ENCODE results near the gene ZNF296. TPM values are rescaled to one million over a fixed set of nuclear protein-coding genes. Genes with fewer than 3 reads are reported as not detected.

ZNF296 gene
- total and polyA plus RNA-seq, 2 of the 13 experiments (the other 11 are each of a cell fraction or from before 2014, with no cell fraction given): 0.26 to 0.62 TPM

DNA sequence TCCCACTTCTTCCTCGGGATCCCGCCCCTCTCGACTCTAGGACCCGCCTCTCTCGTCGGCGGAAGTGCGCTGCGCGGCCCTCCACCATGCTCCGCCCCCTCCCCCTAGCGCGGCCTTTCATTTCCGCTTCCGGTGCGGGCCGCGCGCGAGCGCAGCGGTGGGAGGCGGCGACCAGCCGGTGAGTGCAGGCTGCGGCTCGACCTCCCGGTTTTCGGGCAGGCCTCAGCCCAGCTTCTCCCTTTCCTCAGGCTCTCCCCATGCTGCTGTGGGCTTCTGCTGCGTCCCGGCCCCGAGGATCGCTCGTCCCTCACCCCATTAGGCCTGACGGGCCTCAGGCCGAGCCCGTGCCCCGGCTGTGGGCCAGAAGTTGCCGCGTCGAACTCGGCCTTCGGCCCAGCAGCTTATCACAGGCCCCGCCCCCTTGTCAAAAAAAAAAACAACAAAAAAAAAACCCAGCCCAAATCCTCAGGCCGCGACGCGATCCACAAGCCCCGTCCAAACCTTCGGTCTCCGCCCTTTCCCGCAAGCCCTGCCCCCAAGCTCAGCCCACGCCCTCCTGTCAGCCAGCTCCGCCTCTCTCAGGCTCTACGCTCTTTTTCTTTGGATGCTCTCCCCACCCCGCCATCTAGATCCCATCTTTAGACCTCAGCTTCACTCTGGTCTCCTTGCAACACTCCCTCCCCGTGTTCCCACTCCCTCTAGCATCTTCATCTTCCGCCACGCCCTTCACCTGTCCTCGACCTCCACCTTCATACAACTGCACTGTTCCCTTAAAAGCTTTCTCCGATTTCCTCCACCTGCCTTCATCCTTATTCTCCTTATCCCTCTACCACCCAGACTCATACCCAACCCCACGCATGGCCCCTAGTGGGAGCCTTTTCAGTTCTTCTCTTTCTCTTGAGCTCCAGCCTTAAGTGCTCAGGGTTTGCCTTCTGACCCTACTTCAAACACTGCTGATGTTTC lies 37.1 kb downstream of the ZNF296 start, which contains the start of gene CLASRP (continued):
- TF ChIP-seq, protein P1, sequence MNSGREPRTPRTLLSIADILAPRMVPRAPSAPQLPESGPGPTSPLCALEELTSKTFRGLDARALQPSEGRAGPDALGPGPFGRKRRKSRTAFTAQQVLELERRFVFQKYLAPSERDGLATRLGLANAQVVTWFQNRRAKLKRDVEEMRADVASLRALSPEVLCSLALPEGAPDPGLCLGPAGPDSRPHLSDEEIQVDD (CRISPR knock-in tag; IDR thresholded peaks at IDR 0.05; ENCODE audit: borderline replicate concordance): peak; percentile 86; the same call in 1 of the 2 replicates
- TF ChIP-seq MTA1 (CRISPR knock-in tag; IDR thresholded peaks at IDR 0.05; ENCODE audit: borderline replicate concordance): no peak
- TF ChIP-seq SP140L (CRISPR knock-in tag; IDR thresholded peaks at IDR 0.05; ENCODE audit: borderline replicate concordance): no peak
- TF ChIP-seq TCF12 (IDR thresholded peaks at IDR 0.05): no peak
- TF ChIP-seq TCF12 (CRISPR knock-in tag; IDR thresholded peaks at IDR 0.05): 0 out of 2 replicates have a peak, but pooled peaks have one; percentile 45
- TF ChIP-seq, protein P2, sequence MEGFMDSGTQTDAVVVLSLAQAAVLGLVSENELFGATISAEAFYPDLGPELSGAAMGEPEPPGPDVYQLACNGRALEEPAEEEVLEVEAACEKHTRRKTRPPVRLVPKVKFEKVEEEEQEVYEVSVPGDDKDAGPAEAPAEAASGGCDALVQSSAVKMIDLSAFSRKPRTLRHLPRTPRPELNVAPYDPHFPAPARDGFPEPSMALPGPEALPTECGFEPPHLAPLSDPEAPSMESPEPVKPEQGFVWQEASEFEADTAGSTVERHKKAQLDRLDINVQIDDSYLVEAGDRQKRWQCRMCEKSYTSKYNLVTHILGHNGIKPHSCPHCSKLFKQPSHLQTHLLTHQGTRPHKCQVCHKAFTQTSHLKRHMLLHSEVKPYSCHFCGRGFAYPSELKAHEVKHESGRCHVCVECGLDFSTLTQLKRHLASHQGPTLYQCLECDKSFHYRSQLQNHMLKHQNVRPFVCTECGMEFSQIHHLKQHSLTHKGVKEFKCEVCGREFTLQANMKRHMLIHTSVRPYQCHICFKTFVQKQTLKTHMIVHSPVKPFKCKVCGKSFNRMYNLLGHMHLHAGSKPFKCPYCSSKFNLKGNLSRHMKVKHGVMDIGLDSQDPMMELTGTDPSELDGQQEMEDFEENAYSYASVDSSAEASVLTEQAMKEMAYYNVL (CRISPR knock-in tag; IDR thresholded peaks at IDR 0.05; ENCODE audit: borderline replicate concordance): no peak
- TF ChIP-seq, protein P3, sequence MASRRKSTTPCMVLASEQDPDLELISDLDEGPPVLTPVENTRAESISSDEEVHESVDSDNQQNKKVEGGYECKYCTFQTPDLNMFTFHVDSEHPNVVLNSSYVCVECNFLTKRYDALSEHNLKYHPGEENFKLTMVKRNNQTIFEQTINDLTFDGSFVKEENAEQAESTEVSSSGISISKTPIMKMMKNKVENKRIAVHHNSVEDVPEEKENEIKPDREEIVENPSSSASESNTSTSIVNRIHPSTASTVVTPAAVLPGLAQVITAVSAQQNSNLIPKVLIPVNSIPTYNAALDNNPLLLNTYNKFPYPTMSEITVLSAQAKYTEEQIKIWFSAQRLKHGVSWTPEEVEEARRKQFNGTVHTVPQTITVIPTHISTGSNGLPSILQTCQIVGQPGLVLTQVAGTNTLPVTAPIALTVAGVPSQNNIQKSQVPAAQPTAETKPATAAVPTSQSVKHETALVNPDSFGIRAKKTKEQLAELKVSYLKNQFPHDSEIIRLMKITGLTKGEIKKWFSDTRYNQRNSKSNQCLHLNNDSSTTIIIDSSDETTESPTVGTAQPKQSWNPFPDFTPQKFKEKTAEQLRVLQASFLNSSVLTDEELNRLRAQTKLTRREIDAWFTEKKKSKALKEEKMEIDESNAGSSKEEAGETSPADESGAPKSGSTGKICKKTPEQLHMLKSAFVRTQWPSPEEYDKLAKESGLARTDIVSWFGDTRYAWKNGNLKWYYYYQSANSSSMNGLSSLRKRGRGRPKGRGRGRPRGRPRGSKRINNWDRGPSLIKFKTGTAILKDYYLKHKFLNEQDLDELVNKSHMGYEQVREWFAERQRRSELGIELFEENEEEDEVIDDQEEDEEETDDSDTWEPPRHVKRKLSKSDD (CRISPR knock-in tag; IDR thresholded peaks at IDR 0.05; ENCODE audit: low read depth): no peak
- TF ChIP-seq ZNF761 (CRISPR knock-in tag; conservative IDR thresholded peaks at IDR 0.05): no peak
- no peak for TF ChIP-seq ZNF30 (CRISPR knock-in tag; IDR thresholded peaks at IDR 0.05)
- TF ChIP-seq SNAI1 (CRISPR knock-in tag; IDR thresholded peaks at IDR 0.05; ENCODE audit: borderline replicate concordance): peak; percentile 80; the same call in 1 of the 2 replicates
- TF ChIP-seq ZNF614 (CRISPR knock-in tag; IDR thresholded peaks at IDR 0.05; ENCODE audit: borderline replicate concordance): no peak
- TF ChIP-seq PHF8 (CRISPR knock-in tag; IDR thresholded peaks at IDR 0.05): peak; percentile 99
- peak; percentile 74; the same call in 1 of the 2 replicates for TF ChIP-seq TGIF2 (CRISPR knock-in tag; IDR thresholded peaks at IDR 0.05)
- TF ChIP-seq, protein P4, sequence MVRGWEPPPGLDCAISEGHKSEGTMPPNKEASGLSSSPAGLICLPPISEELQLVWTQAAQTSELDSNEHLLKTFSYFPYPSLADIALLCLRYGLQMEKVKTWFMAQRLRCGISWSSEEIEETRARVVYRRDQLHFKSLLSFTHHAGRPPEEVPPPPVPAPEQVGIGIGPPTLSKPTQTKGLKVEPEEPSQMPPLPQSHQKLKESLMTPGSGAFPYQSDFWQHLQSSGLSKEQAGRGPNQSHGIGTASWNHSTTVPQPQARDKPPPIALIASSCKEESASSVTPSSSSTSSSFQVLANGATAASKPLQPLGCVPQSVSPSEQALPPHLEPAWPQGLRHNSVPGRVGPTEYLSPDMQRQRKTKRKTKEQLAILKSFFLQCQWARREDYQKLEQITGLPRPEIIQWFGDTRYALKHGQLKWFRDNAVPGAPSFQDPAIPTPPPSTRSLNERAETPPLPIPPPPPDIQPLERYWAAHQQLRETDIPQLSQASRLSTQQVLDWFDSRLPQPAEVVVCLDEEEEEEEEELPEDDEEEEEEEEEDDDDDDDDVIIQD (CRISPR knock-in tag; IDR thresholded peaks at IDR 0.05; ENCODE audit: low read depth): no peak
- TF ChIP-seq FOXM1 (CRISPR knock-in tag; IDR thresholded peaks at IDR 0.05): no peak
- TF ChIP-seq ZNF777 (CRISPR knock-in tag; IDR thresholded peaks at IDR 0.05): peak; percentile 58; the same call in 1 of the 2 replicates
- TF ChIP-seq, protein P5, sequence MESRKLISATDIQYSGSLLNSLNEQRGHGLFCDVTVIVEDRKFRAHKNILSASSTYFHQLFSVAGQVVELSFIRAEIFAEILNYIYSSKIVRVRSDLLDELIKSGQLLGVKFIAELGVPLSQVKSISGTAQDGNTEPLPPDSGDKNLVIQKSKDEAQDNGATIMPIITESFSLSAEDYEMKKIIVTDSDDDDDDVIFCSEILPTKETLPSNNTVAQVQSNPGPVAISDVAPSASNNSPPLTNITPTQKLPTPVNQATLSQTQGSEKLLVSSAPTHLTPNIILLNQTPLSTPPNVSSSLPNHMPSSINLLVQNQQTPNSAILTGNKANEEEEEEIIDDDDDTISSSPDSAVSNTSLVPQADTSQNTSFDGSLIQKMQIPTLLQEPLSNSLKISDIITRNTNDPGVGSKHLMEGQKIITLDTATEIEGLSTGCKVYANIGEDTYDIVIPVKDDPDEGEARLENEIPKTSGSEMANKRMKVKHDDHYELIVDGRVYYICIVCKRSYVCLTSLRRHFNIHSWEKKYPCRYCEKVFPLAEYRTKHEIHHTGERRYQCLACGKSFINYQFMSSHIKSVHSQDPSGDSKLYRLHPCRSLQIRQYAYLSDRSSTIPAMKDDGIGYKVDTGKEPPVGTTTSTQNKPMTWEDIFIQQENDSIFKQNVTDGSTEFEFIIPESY (CRISPR knock-in tag; IDR thresholded peaks at IDR 0.05): 0 out of 2 replicates have a peak, but pooled peaks have one; percentile 4
- TF ChIP-seq ZC3H4 (CRISPR knock-in tag; IDR thresholded peaks at IDR 0.05; ENCODE audit: borderline replicate concordance): 0 out of 2 replicates have a peak, but pooled peaks have one; percentile 19
